ENCODE measurements around the gene VTA1.

- TF ChIP-seq POLR2A (IDR thresholded peaks at IDR 0.05) (no peak), POLR2AphosphoS5 (IDR thresholded peaks at IDR 0.05) (no peak)
- TF ChIP-seq, protein P1, sequence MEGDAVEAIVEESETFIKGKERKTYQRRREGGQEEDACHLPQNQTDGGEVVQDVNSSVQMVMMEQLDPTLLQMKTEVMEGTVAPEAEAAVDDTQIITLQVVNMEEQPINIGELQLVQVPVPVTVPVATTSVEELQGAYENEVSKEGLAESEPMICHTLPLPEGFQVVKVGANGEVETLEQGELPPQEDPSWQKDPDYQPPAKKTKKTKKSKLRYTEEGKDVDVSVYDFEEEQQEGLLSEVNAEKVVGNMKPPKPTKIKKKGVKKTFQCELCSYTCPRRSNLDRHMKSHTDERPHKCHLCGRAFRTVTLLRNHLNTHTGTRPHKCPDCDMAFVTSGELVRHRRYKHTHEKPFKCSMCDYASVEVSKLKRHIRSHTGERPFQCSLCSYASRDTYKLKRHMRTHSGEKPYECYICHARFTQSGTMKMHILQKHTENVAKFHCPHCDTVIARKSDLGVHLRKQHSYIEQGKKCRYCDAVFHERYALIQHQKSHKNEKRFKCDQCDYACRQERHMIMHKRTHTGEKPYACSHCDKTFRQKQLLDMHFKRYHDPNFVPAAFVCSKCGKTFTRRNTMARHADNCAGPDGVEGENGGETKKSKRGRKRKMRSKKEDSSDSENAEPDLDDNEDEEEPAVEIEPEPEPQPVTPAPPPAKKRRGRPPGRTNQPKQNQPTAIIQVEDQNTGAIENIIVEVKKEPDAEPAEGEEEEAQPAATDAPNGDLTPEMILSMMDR (IDR thresholded peaks at IDR 0.05 in 8 of 11, conservative IDR thresholded peaks at IDR 0.05 in 3 of 11), result no peak
Observed at GRCh38 chr6:142235272-142235671, 88.2 kb downstream of the VTA1 start.
